Measurements from ENCODE around the gene DPEP3.
A peak's percentile ranks its signal among the peaks of the same experiment; 100 is the strongest.
"Not testable (repeated sequence)": the region's sequence is repeated elsewhere in the genome, so short reads cannot be mapped to it uniquely, and the experiment has no call there.

The DPEP3 gene, protein sequence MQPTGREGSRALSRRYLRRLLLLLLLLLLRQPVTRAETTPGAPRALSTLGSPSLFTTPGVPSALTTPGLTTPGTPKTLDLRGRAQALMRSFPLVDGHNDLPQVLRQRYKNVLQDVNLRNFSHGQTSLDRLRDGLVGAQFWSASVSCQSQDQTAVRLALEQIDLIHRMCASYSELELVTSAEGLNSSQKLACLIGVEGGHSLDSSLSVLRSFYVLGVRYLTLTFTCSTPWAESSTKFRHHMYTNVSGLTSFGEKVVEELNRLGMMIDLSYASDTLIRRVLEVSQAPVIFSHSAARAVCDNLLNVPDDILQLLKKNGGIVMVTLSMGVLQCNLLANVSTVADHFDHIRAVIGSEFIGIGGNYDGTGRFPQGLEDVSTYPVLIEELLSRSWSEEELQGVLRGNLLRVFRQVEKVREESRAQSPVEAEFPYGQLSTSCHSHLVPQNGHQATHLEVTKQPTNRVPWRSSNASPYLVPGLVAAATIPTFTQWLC

GRCh38 chr16:67979955-67980678 is at the start of gene DPEP3:
Gene DPEP3 (minus strand): TSS chr16:67980499. CDS start chr16:67980380, 119 bp downstream.
- DNase-seq (ENCODE audit: low read depth): no peak

DNA sequence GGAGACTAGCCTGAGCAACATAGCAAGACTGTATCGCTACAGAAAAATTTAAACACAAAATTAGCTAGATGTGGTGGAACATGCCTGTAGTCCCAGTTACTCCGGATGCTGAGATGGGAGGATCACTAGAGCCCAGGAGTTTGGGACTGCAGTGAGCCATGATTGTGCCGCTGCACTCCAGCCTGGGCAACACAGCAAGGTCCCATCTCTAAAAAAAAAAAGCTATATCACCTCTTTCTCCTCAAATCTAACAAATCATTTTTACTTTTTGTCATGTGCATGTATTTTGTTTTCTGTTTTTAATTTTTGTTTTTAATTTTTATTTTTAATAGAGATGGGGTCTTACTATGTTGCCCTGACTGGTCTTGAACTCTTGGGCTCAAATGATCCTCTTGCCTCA is 48.7 kb upstream of the DPEP3 start:
- DNase-seq (ENCODE audit: low read depth): no peak

GRCh38 chr16:68022728-68023537 is 42.6 kb upstream of the DPEP3 start, which contains the start of the genes DDX28 and DUS2:
Gene DDX28 (minus strand): TSS chr16:68023232. CDS start chr16:68023202, 30 bp downstream.
Gene DUS2 (plus strand): TSS chr16:68023284. CDS start chr16:68038024, 14,740 bp downstream.
- peak; percentile 87 for DNase-seq (ENCODE audit: low read depth)

DNA sequence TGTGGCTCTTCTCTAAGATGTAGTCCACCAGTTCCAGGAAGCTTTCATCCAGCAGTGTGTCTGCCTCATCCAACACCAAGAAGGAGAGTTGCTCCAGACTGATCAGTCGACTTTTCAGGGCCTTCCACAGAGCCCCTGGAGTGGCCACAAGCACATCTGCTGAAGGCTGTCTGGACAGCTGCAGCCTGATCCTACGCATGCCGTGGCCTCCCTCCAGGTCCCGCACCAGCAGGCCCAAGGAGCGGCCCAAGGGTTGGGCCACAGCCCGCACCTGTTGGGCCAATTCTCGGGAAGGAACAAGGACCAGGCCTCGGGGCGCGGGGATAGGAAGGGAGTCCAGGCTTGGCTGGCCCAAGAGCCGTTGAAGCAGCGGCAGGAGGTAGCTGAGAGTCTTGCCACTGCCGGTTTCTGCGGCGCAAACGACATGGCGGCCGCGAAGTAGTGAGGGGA is 42.0 kb upstream of the DPEP3 start:
- no peak for DNase-seq (ENCODE audit: low read depth)

GRCh38 chr16:68021490-68021889 is 41.2 kb upstream of the DPEP3 start:
- DNase-seq (ENCODE audit: low read depth): no peak

GRCh38 chr16:68019167-68019680 is 38.9 kb upstream of the DPEP3 start:
- no peak for DNase-seq (ENCODE audit: low read depth)

- DNase-seq (ENCODE audit: low read depth): no peak
Measured at GRCh38 chr16:68015681-68016080, 35.4 kb upstream of the DPEP3 start, which contains the start of gene DPEP2NB. Gene DPEP2NB (minus strand): TSS chr16:68015911. CDS start chr16:68015770, 141 bp downstream.

GRCh38 chr16:68013440-68013839 is 33.1 kb upstream of the DPEP3 start:
- DNase-seq (ENCODE audit: low read depth): no peak

DNA sequence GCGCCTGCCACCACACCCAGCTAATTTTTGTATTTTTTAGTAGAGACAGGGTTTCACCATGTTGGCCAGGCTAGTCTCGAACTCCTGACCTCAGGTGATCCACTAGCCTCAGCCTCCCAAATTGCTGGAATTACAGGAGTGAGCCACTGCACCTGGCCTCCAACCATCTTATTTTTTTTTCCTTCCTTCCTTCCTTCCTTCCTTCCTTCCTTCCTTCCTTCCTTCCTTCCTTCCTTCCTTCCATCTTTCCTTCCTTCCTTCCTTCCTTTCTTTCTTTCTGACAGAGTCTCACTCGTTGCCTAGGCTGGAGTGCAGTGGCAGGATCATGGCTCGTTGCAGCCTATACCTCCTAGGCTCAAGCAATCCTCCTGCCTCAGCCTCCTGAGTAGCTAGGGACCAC is 29.6 kb upstream of the DPEP3 start:
- DNase-seq (ENCODE audit: low read depth): not testable (repeated sequence)

DNA sequence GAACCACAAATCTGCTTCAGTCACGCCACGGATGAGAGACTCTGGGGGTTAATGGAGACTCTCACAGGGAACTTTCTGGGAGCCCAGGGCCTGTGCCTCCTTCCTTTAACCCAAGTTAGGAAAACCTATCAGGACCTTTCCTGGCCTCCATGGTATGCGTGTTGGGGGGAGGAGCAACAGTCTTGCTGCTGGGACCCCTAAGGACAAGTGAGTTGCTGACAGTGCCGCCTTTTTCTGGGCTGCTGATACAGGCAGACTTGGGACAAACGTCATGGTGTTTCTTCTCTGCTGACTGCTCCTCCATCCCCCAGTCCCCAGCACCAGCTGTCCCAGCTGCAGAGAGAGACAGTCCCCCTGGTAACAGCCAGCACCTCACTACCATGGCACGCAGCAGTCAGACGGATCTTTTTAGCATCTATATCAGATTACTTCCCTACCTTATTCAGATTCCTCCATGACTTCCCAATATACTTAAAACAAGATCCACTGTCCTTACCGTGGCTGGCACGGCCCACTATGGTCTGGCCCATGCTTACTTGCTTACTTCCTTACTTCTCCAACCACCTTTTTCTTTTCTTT is 28.9 kb upstream of the DPEP3 start:
- no peak for DNase-seq (ENCODE audit: low read depth)

GRCh38 chr16:68005786-68006286 is 25.5 kb upstream of the DPEP3 start:
- DNase-seq (ENCODE audit: low read depth): no peak

DNA sequence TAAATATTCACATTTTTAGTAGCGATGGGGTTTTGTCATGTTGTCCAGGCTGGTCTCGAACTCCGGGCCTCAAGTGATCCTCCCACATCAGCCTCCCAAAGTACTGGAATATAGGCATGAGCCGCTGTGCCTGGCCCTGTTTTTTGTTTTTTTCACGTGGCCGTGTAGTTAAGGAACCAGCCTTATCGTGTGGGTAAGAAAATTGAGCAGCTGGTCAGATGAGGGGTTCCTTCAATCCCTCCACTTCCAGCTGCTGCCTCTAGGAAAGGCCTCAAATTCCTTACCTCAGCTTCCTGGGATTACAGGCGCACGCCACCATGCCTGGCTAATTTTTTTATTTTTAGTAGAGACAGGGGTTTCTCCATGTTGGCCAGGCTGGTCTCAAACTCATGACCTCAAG is 24.9 kb upstream of the DPEP3 start:
- no peak for DNase-seq (ENCODE audit: low read depth)

DNA sequence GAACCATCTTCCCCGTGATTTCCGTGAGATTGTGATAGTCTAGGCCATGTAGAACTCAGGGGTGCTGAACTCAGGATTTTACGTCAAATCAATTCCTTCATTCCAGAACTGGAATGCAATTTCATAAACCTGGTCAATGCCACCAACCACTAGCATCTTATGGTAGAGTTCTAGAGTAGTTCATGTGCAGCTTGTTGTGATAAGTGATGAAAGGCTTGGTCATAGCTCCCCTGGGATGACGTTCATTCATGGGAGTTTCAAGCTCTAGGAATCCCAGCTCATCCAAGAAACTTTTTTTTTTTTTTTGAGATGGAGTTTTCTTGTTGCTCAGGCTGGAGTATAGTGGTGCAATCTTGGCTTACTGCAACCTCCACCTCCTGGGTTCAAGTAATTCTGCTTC is 22.7 kb upstream of the DPEP3 start:
- peak; percentile 20 for DNase-seq (ENCODE audit: low read depth)

- peak; percentile 57 for DNase-seq (ENCODE audit: low read depth)
Measured at GRCh38 chr16:68000450-68000849, 20.2 kb upstream of the DPEP3 start.

- no peak for DNase-seq (ENCODE audit: low read depth)
Measured at GRCh38 chr16:67999985-68000384, 19.7 kb upstream of the DPEP3 start.

GRCh38 chr16:67998779-67999688 is 18.7 kb upstream of the DPEP3 start, which contains the start of gene DPEP2:
Gene DPEP2 (minus strand): TSS chr16:67999484. CDS start chr16:67993212, 6,272 bp downstream.
- not testable (repeated sequence) for DNase-seq (ENCODE audit: low read depth)

- DNase-seq (ENCODE audit: low read depth): not testable (repeated sequence)
Measured at GRCh38 chr16:67998231-67998778, 18.0 kb upstream of the DPEP3 start.

DNA sequence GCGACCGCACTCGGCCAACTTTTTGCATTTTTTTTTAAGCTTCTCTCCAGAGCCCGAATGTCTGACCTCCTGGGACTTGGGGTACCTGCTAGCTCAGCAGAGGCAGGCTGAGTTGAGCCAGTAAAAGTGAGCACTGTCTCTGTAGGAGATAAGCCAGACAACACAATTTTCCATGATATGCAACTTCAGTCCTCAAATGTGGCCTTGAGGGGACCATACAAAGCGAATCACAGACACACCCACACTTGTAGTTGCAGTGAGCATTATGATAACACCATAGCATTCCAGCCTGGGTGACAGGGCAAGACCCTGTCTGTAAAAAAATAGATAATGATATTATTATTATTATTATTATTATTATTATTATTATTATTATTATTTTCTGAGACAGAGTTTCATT is 16.4 kb upstream of the DPEP3 start:
- DNase-seq (ENCODE audit: low read depth): no peak

DNA sequence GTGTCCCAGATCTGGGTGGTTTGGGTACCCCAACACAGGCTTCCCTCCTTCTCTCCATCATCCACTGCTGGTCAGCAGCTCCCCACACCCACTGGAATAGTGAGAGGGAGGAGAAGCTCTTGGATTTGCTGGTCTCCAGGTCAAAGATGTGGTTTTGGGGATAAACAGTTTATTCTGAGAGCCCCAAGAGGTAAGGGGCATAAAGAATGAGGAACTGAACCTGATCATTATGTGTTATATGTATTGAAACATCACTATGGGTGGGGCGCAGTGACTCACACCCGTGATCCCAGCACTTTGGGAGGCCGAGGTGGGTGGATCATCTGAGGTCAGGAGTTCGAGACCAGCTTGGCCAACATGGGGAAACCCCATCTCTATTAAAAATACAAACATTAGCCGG is 15.1 kb upstream of the DPEP3 start:
- no peak for DNase-seq (ENCODE audit: low read depth)

DNA sequence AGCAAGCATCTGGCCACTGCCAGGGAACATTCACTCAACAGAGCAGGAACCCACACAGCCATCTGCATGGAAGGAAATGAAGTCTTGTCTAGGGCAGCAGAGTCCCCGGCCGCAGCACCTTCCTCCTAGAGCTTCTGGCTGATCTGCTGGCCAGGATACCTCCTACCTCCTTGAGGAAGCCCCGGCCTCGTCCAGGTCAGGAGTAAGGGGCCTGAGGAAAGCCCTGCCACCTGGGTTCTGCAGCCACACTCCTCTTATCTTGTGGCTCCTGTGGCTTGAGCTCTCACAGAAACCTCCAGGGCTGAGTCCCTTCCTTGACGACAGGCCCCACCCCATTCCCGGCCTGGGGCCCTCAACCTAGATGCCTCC is 13.7 kb upstream of the DPEP3 start:
- DNase-seq (ENCODE audit: low read depth): not testable (repeated sequence)
